HEK293T (cell line): ENCODE results near the gene MAP3K5.

ENCODE experiments used
- ELF4 ChIP-seq: fragments of 450-650 bp; IDR thresholded peaks from 2 replicates; pipeline ENCODE4 v1.6.1; 2017; ENCODE audit warnings: antibody characterized with exemption
- FOXA1 ChIP-seq: fragments of 450-650 bp; IDR thresholded peaks from 2 replicates; pipeline ENCODE4 v1.6.1; 2016; ENCODE audit warnings: mild to moderate bottlenecking
- FOXM1 ChIP-seq: fragments of 450-650 bp; IDR thresholded peaks from 2 replicates; pipeline ENCODE4 v1.6.1; 2017; ENCODE audit warnings: mild to moderate bottlenecking, borderline replicate concordance
- NFRKB ChIP-seq: fragments of 450-650 bp; IDR thresholded peaks from 2 replicates; pipeline ENCODE4 v1.6.1; 2016; ENCODE audit warnings: mild to moderate bottlenecking, moderate library complexity
- PKNOX1 ChIP-seq: fragments of 450-650 bp; IDR thresholded peaks from 2 replicates; pipeline ENCODE4 v1.6.1; 2016
- SP1 ChIP-seq: fragments of 450-650 bp; IDR thresholded peaks from 2 replicates; pipeline ENCODE4 v1.6.1; 2017
- SUZ12 ChIP-seq: fragments of 450-650 bp; IDR thresholded peaks from 2 replicates; pipeline ENCODE4 v1.6.1; 2016; ENCODE audit warnings: mild to moderate bottlenecking
- TARDBP ChIP-seq: fragments of 450-650 bp; IDR thresholded peaks from 2 replicates; pipeline ENCODE4 v1.6.1; 2016

GRCh38 chr6:136717716-136717990 is 74.6 kb downstream of the MAP3K5 start:
- no peak for TF ChIP-seq ELF4
- TF ChIP-seq SP1: no peak
- TF ChIP-seq NFRKB: no peak
- TF ChIP-seq TARDBP: no peak
- TF ChIP-seq FOXM1: no peak
- no peak for TF ChIP-seq PKNOX1
- TF ChIP-seq SUZ12: no peak
- no peak for TF ChIP-seq FOXA1
